Fibroblast of lung (primary cell): ENCODE data around the gene GNE.

ENCODE experiments used
- EZH2 ChIP-seq: IDR thresholded peaks from 2 replicates; pipeline ENCODE4 v1.5.1; 2012; ENCODE audit warnings: low read length, control low read depth, mild to moderate bottlenecking; ENCODE audit errors: missing control alignments
- TF ChIP-seq, protein P1 (sequence below), 2 donors: IDR thresholded peaks in 1 of 2; conservative IDR thresholded peaks in 1 of 2; 1 replicate in 1 of 2; 2 replicates in 1 of 2; pipeline ENCODE4 v1.5.1; 2011 to 2012; ENCODE audit warnings: low read length in 2 of 2, control low read depth in 1 of 2, inconsistent platforms in 1 of 2, low read depth in 1 of 2, mild to moderate bottlenecking in 1 of 2

- TF ChIP-seq, protein P1, sequence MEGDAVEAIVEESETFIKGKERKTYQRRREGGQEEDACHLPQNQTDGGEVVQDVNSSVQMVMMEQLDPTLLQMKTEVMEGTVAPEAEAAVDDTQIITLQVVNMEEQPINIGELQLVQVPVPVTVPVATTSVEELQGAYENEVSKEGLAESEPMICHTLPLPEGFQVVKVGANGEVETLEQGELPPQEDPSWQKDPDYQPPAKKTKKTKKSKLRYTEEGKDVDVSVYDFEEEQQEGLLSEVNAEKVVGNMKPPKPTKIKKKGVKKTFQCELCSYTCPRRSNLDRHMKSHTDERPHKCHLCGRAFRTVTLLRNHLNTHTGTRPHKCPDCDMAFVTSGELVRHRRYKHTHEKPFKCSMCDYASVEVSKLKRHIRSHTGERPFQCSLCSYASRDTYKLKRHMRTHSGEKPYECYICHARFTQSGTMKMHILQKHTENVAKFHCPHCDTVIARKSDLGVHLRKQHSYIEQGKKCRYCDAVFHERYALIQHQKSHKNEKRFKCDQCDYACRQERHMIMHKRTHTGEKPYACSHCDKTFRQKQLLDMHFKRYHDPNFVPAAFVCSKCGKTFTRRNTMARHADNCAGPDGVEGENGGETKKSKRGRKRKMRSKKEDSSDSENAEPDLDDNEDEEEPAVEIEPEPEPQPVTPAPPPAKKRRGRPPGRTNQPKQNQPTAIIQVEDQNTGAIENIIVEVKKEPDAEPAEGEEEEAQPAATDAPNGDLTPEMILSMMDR (conservative IDR thresholded peaks at IDR 0.05 in 1 of 2, IDR thresholded peaks at IDR 0.05 in 1 of 2; ENCODE audit: low read depth in 1 of 2, low read length in 2 of 2) = no peak
- TF ChIP-seq EZH2 = no peak
These were observed 10.9 kb downstream of the GNE start for GRCh38 chr9:36247356-36247755.
